WTC11 (cell line): ENCODE data around the gene MARS1. TPM values are rescaled to one million over a fixed set of nuclear protein-coding genes. Genes with fewer than 3 reads are reported as not detected.

Source experiments
- ATAC-seq: fragments of 200-7000 bp; cut with Tn5 transposase; 2 replicates; pipeline ENCODE4 v1.10.0; 2021; ENCODE audit warnings: mild to moderate bottlenecking, moderate library complexity
- CTCF ChIA-PET: fragments of 300-600 bp; sonication (Branson Sonifier 250); formaldehyde crosslinking; loops from one replicate; lab custom pipeline; 2021; ENCODE audit warnings: antibody characterized with exemption; lab: Charles Lee
- POLR2A ChIA-PET: fragments of 350-600 bp; sonication (Branson Sonifier 250); formaldehyde crosslinking; loops from one replicate; lab custom pipeline; 2021; ENCODE audit warnings: antibody characterized with exemption; lab: Charles Lee
- DNase-seq: peaks from one replicate; pipeline ENCODE4 v3.0.0; 2021; ENCODE audit warnings: low spot score
- H3K27ac Mint-ChIP-seq: 2 replicates; pipeline ENCODE4 v1.8.0; 2021; ENCODE audit warnings: mixed read lengths
- H3K27me3 Mint-ChIP-seq: 2 replicates; pipeline ENCODE4 v1.8.0; 2021; ENCODE audit warnings: low read depth, mild to moderate bottlenecking, moderate library complexity, mixed read lengths
- H3K36me3 Mint-ChIP-seq: 2 replicates; pipeline ENCODE4 v1.8.0; 2021; ENCODE audit warnings: mixed read lengths
- H3K4me1 Mint-ChIP-seq: 2 replicates; pipeline ENCODE4 v1.8.0; 2022; ENCODE audit warnings: mixed read lengths
- H3K4me3 Mint-ChIP-seq: 2 replicates; pipeline ENCODE4 v1.8.0; 2021; ENCODE audit warnings: mild to moderate bottlenecking, moderate library complexity, mixed read lengths
- H3K9me3 Mint-ChIP-seq: 2 replicates; pipeline ENCODE4 v1.8.0; 2021; ENCODE audit warnings: mixed read lengths
- CREM ChIP-seq: sonication (generic); formaldehyde crosslinking; IDR thresholded peaks from 2 replicates; pipeline ENCODE4 v1.8.1; 2022; ENCODE audit warnings: mild to moderate bottlenecking, missing genetic modification reagents, moderate library complexity
- ELF4 ChIP-seq: sonication (generic); formaldehyde crosslinking; IDR thresholded peaks from 2 replicates; pipeline ENCODE4 v1.8.1; 2022; ENCODE audit warnings: low read depth, mild to moderate bottlenecking, moderate library complexity, missing genetic modification reagents
- FOXP1 ChIP-seq: sonication (generic); formaldehyde crosslinking; IDR thresholded peaks from 2 replicates; pipeline ENCODE4 v1.8.0; 2022; ENCODE audit warnings: missing genetic modification reagents, mild to moderate bottlenecking, moderate library complexity, borderline replicate concordance
- HMGA2 ChIP-seq: fragments of 250-450 bp; sonication (Bioruptor Pico); IDR thresholded peaks from 2 replicates; pipeline ENCODE4 v1.4.0; 2021; ENCODE audit warnings: mild to moderate bottlenecking, moderate library complexity
- JAZF1 ChIP-seq: fragments of 250-450 bp; sonication (Bioruptor Pico); IDR thresholded peaks from 2 replicates; pipeline ENCODE4 v1.9.0; 2021; ENCODE audit warnings: moderate library complexity, mild to moderate bottlenecking, inconsistent platforms
- NR2C2 ChIP-seq: sonication (generic); formaldehyde crosslinking; IDR thresholded peaks from 2 replicates; pipeline ENCODE4 v1.8.0; 2022; ENCODE audit warnings: mild to moderate bottlenecking, missing genetic modification reagents
- RORB ChIP-seq: fragments of 250-450 bp; sonication (Bioruptor Pico); IDR thresholded peaks from 2 replicates; pipeline ENCODE4 v1.9.0; 2021; ENCODE audit warnings: mild to moderate bottlenecking
- ZNF423 ChIP-seq: fragments of 250-450 bp; sonication (Bioruptor Pico); IDR thresholded peaks from 2 replicates; pipeline ENCODE4 v2.1.2; 2022; ENCODE audit warnings: mild to moderate bottlenecking, moderate library complexity
- total RNA-seq: library from RNA; stranded (reverse); gene quantifications from 3 replicates; pipeline ENCODE4 v1.2.3, GENCODE V29; 2021
- TF ChIP-seq, protein P1 (sequence below): sonication (generic); formaldehyde crosslinking; IDR thresholded peaks from 2 replicates; pipeline ENCODE4 v1.8.0; 2022; ENCODE audit warnings: mild to moderate bottlenecking, missing genetic modification reagents
- TF ChIP-seq, protein P2 (sequence below): sonication (generic); formaldehyde crosslinking; conservative IDR thresholded peaks from 2 replicates; pipeline ENCODE4 v1.8.1; 2022; ENCODE audit warnings: mild to moderate bottlenecking, missing genetic modification reagents
- TF ChIP-seq, protein P3 (sequence below): sonication (generic); formaldehyde crosslinking; IDR thresholded peaks from 2 replicates; pipeline ENCODE4 v1.8.1; 2022; ENCODE audit warnings: mild to moderate bottlenecking, missing genetic modification reagents, moderate library complexity, borderline replicate concordance
- TF ChIP-seq, protein P4 (sequence below): fragments of 250-450 bp; sonication (Bioruptor Pico); IDR thresholded peaks from 2 replicates; pipeline ENCODE4 v2.1.2; 2022; ENCODE audit warnings: mild to moderate bottlenecking, moderate library complexity
- TF ChIP-seq, protein P5 (sequence below): sonication (generic); formaldehyde crosslinking; IDR thresholded peaks from 2 replicates; pipeline ENCODE4 v1.8.0; 2022; ENCODE audit warnings: mild to moderate bottlenecking, missing genetic modification reagents
- TF ChIP-seq, protein P6 (sequence below): sonication (generic); formaldehyde crosslinking; IDR thresholded peaks from 2 replicates; pipeline ENCODE4 v1.8.0; 2022; ENCODE audit warnings: mild to moderate bottlenecking, missing genetic modification reagents
- TF ChIP-seq, protein P7 (sequence below): sonication (generic); formaldehyde crosslinking; conservative IDR thresholded peaks from 2 replicates; pipeline ENCODE4 v1.8.1; 2023; ENCODE audit warnings: mild to moderate bottlenecking, low read depth, missing genetic modification reagents, moderate library complexity

The MARS1 gene
- total RNA-seq, 1 experiment from 2014 or later: 367 TPM

DNA sequence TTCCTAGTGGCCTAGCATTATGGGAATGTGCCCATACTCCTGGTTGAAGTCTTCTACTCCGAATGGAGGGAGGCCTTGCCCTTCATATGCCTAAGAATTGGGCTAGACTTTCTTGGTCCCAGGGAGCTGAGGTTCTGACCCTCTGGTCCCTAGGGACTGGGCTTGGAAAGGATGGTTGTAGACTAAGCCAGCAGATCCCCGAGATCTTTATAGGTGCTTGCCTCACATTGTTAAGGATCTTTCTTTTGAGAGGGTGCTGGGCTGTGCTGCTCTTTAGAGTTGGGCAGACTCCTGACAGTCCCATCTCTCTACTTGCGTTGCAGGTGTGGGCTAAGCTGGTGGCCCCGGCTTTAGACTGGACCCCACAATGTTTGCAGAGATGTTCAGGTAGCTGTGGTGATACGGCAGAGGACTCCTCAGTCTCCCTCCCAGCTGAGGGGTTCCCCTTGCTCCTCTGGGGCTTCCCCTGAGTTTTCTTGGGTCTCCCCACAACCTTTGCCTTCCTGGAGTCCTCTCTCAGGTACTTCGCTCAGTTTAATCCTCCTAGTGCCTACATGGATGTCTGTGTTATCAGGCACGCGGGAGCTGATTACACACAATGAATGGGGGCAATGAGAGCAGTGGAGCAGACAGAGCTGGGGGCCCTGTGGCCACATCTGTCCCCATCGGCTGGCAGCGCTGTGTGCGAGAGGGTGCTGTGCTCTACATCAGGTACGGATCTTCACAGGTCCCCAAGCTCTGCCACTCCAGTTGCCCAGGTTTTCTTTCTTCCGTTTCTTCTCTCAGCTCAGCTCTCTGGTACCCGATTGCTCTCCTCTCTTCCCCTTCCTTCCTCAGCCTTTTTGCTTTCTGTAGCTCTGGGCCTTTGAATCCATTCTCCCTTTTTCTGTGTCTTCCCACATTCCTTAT, 36.1 kb downstream of the MARS1 start (continued):
- TF ChIP-seq, protein P1, sequence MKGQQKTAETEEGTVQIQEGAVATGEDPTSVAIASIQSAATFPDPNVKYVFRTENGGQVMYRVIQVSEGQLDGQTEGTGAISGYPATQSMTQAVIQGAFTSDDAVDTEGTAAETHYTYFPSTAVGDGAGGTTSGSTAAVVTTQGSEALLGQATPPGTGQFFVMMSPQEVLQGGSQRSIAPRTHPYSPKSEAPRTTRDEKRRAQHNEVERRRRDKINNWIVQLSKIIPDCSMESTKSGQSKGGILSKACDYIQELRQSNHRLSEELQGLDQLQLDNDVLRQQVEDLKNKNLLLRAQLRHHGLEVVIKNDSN (CRISPR knock-in tag): no peak
- TF ChIP-seq HMGA2 (CRISPR knock-in tag): no peak
- no peak for TF ChIP-seq ZNF423 (CRISPR knock-in tag)
- no peak for TF ChIP-seq NR2C2 (CRISPR knock-in tag)
- TF ChIP-seq CREM: no peak
- TF ChIP-seq, protein P2, sequence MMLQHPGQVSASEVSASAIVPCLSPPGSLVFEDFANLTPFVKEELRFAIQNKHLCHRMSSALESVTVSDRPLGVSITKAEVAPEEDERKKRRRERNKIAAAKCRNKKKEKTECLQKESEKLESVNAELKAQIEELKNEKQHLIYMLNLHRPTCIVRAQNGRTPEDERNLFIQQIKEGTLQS (CRISPR knock-in tag): no peak
- TF ChIP-seq RORB: no peak
- TF ChIP-seq, protein P3, sequence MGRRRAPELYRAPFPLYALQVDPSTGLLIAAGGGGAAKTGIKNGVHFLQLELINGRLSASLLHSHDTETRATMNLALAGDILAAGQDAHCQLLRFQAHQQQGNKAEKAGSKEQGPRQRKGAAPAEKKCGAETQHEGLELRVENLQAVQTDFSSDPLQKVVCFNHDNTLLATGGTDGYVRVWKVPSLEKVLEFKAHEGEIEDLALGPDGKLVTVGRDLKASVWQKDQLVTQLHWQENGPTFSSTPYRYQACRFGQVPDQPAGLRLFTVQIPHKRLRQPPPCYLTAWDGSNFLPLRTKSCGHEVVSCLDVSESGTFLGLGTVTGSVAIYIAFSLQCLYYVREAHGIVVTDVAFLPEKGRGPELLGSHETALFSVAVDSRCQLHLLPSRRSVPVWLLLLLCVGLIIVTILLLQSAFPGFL: no peak
- TF ChIP-seq, protein P4, sequence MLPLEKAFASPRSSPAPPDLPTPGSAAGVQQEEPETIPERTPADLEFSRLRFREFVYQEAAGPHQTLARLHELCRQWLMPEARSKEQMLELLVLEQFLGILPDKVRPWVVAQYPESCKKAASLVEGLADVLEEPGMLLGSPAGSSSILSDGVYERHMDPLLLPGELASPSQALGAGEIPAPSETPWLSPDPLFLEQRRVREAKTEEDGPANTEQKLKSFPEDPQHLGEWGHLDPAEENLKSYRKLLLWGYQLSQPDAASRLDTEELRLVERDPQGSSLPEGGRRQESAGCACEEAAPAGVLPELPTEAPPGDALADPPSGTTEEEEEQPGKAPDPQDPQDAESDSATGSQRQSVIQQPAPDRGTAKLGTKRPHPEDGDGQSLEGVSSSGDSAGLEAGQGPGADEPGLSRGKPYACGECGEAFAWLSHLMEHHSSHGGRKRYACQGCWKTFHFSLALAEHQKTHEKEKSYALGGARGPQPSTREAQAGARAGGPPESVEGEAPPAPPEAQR (CRISPR knock-in tag): no peak
- no peak for TF ChIP-seq JAZF1 (CRISPR knock-in tag)
- TF ChIP-seq, protein P5, sequence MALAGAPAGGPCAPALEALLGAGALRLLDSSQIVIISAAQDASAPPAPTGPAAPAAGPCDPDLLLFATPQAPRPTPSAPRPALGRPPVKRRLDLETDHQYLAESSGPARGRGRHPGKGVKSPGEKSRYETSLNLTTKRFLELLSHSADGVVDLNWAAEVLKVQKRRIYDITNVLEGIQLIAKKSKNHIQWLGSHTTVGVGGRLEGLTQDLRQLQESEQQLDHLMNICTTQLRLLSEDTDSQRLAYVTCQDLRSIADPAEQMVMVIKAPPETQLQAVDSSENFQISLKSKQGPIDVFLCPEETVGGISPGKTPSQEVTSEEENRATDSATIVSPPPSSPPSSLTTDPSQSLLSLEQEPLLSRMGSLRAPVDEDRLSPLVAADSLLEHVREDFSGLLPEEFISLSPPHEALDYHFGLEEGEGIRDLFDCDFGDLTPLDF: no peak
- TF ChIP-seq, all 79 proteins: peak for 0

DNA sequence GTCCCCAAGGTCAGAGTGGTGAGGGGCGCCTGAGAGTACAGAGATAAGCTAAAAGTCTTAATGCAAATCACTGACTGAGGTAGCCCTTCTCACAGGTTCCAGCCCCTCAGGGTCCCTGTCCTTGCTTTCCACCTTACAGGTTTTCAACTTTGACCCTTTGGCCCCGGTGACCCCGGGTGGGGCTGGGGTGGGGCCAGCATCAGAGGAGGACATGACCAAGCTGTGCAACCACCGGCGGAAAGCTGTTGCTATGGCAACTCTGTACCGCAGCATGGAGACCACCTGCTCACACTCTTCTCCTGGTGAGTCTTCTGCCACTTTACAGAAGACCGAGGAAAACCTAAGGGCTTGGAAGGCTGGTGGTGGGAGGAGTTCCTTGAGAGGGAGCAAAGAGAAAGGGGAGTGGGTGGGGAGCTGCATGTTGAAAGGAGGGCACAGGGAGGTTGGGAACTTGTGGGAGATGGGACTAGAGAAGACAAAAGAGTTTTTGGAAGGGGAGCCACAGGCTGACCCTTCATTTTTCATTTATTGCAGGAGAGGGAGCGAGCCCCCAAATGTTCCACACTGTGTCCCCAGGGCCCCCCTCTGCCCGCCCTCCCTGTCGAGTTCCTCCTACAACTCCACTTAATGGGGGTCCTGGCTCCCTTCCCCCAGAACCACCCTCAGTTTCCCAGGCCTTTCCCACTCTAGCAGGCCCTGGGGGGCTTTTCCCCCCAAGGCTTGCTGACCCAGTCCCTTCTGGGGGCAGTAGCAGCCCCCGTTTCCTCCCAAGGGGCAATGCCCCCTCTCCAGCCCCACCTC, 37.1 kb downstream of the MARS1 start:
- Mint-ChIP-seq H3K27ac (no peak overlapping the region), H3K27me3 (peaks cover 3% of the 10 kb centered on the region; the same call in 1 of the 2 replicates), H3K36me3 (peaks cover 10% of the 10 kb centered on the region), H3K4me1 (peaks cover 28% of the 10 kb centered on the region), H3K4me3 (peak overlapping the region; percentile 90), H3K9me3 (no peaks in the 10 kb centered on the region)
- ChIA-PET CTCF (interaction anchor here (0.7 to 2.3 kb wide), 4 partner anchors 22 to 282 kb away, joined by 5 to 8 read pairs (median 6); partner anchors contain the start of genes DCTN2 and GLI1), POLR2A (interaction anchor here (0.7 kb wide), 1 partner anchor 21 kb away, joined by 3 read pairs; no protein-coding TSS in a partner anchor)
- ATAC-seq: no peak
- TF ChIP-seq, protein P4 (CRISPR knock-in tag): no peak
- DNase-seq: no peak

DNA sequence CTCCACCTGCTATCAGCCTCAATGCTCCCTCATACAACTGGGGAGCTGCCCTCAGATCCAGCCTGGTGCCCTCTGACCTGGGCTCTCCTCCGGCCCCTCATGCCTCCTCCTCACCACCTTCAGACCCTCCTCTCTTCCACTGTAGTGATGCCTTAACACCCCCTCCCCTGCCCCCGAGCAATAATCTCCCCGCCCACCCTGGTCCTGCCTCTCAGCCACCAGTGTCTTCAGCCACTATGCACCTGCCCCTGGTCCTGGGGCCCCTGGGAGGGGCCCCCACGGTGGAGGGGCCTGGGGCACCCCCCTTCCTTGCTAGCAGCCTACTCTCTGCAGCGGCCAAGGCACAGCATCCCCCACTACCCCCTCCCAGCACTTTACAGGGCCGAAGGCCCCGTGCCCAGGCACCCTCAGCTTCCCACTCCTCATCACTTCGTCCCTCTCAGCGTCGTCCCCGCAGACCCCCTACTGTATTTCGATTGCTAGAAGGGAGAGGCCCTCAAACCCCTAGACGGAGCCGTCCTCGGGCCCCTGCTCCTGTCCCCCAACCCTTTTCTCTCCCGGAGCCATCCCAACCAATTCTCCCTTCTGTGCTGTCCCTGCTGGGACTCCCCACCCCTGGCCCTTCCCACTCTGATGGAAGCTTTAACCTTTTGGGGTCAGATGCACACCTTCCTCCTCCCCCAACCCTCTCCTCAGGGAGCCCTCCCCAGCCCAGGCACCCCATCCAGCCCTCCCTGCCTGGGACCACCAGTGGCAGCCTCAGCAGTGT, 37.9 kb downstream of the MARS1 start:
- peaks cover 3% of the 10 kb centered on the region; the same call in 1 of the 2 replicates for H3K27me3 Mint-ChIP-seq
- TF ChIP-seq, protein P6, sequence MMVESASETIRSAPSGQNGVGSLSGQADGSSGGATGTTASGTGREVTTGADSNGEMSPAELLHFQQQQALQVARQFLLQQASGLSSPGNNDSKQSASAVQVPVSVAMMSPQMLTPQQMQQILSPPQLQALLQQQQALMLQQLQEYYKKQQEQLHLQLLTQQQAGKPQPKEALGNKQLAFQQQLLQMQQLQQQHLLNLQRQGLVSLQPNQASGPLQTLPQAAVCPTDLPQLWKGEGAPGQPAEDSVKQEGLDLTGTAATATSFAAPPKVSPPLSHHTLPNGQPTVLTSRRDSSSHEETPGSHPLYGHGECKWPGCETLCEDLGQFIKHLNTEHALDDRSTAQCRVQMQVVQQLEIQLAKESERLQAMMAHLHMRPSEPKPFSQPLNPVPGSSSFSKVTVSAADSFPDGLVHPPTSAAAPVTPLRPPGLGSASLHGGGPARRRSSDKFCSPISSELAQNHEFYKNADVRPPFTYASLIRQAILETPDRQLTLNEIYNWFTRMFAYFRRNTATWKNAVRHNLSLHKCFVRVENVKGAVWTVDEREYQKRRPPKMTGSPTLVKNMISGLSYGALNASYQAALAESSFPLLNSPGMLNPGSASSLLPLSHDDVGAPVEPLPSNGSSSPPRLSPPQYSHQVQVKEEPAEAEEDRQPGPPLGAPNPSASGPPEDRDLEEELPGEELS (CRISPR knock-in tag): no peak
- TF ChIP-seq FOXP1 (CRISPR knock-in tag) (no peak), ELF4 (CRISPR knock-in tag) (no peak)
- TF ChIP-seq, protein P7, sequence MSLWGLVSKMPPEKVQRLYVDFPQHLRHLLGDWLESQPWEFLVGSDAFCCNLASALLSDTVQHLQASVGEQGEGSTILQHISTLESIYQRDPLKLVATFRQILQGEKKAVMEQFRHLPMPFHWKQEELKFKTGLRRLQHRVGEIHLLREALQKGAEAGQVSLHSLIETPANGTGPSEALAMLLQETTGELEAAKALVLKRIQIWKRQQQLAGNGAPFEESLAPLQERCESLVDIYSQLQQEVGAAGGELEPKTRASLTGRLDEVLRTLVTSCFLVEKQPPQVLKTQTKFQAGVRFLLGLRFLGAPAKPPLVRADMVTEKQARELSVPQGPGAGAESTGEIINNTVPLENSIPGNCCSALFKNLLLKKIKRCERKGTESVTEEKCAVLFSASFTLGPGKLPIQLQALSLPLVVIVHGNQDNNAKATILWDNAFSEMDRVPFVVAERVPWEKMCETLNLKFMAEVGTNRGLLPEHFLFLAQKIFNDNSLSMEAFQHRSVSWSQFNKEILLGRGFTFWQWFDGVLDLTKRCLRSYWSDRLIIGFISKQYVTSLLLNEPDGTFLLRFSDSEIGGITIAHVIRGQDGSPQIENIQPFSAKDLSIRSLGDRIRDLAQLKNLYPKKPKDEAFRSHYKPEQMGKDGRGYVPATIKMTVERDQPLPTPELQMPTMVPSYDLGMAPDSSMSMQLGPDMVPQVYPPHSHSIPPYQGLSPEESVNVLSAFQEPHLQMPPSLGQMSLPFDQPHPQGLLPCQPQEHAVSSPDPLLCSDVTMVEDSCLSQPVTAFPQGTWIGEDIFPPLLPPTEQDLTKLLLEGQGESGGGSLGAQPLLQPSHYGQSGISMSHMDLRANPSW (CRISPR knock-in tag): no peak

More for the DNA sequence above, 37.9 kb downstream of the MARS1 start:
- POLR2A ChIA-PET: no interaction called here
- H3K9me3 Mint-ChIP-seq: no peaks in the 10 kb centered on the region
- H3K27ac Mint-ChIP-seq: no peak overlapping the region
- no peak overlapping the region for H3K4me3 Mint-ChIP-seq
- DNase-seq (no peak), ATAC-seq (no peak)
- H3K36me3 Mint-ChIP-seq: peaks cover 16% of the 10 kb centered on the region
- CTCF ChIA-PET: interaction anchor here (1.1 to 2.2 kb wide), 2 partner anchors 21 to 200 kb away, joined by 4 to 6 read pairs; partner anchors contain the start of gene DCTN2
- peaks cover 28% of the 10 kb centered on the region for H3K4me1 Mint-ChIP-seq
